Activated T-cell treated with anti-CD3 and anti-CD28 coated beads for 4 hours (primary cell): ENCODE results near the gene ASPHD1.

Experiments used
- DNase-seq: peaks from one replicate; pipeline ENCODE4 v3.0.0-alpha.2; 2020

The ASPHD1 gene

GRCh38 chr16:29947897-29948296 is 47.6 kb downstream of the ASPHD1 start:
- DNase-seq = no peak

DNA sequence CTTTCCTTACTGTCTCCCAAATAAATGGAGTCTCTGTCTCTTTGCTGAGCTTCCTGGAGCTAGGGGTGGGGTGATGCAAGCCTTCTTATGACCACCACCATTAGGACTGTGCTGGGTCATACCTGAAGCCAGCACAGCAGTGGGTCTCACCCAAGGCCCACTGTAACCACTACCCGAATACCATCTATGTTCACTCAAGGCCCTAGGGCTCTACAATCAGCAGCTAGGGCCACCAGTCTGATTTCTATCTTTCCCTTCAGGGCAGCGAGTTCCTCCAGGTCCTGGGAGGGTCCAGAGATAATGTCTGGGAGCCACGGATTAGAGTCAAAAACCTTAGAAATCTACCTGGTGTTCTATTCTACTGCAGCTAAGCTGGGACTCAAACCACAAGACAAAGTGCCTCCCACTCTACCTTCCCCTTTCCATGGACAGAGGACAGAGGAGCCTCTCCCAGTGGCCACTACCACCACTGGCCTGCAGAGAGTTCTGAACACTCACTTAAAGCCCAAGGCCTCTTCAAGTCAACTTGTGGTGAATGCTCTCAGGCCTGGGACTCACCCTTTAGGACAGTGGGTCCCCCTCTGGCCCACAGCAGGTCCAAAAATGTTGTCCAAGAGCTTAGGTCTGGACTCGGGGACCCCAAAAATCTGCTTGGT is 50.6 kb downstream of the ASPHD1 start:
- no peak for DNase-seq

DNA sequence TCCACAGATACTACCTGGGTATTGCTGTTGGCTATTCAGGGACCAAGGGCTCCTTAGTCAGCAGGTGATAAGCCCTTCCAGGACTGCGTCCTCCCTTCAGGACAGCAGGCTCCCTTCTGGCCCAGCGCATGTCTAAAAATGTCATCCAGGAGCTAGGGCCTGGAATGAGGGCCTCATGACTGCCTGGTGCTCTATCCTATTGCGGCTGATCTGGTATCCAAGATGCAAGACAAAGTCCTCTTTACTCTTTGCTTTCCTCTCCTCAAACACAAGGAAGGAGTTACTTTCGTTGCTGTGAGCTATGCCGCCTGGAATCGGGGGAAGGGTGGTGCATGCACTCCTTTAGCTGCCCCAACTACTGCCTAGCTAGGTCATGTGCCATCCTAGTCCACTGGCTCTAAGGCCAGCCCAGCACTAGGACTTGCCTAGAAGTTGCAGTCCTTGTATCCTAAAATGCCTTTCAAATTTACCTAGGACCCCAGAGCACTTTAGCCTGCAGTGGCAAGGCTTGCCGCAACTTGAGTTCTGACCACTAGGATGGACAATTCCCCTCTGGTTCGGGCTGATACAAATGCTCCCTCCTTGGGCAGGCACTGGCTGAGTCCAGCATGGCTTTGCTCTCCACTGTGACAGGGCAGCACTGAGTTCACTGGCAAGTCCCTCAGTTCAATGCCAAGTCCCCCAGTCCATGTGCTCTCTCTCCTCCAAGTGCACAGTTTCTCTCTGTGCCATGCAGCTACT is 51.5 kb downstream of the ASPHD1 start:
- DNase-seq = no peak
